PC-9 (cell line): Measurements from ENCODE around the gene ZDHHC5.
"Not testable (repeated sequence)": the region's sequence is repeated elsewhere in the genome, so short reads cannot be mapped to it uniquely, and the experiment has no call there.

Experiments
- CTCF ChIP-seq: fragments of 200-600 bp; sonication (generic); conservative IDR thresholded peaks from 2 replicates; pipeline ENCODE4 v1.6.1; 2017; ENCODE audit warnings: mixed run types, antibody characterized with exemption, mild to moderate bottlenecking, moderate library complexity
- EZH2 ChIP-seq: fragments of 200-600 bp; sonication (generic); IDR thresholded peaks from 2 replicates; pipeline ENCODE4 v1.8.0; 2017; ENCODE audit warnings: antibody characterized with exemption, low read depth

- TF ChIP-seq CTCF, EZH2: not testable (repeated sequence)
Measured at GRCh38 chr11:57716726-57717125, 48.8 kb downstream of the ZDHHC5 start.
